Peyer's patch (tissue), 4 donors: ENCODE results near the gene MPPED1. TPM values are rescaled to one million over a fixed set of nuclear protein-coding genes. Genes with fewer than 3 reads are reported as not detected.

Experiments used
- DNase-seq, 3 donors: peaks; one replicate each; pipeline ENCODE4 v3.0.0-alpha.2; 2017 to 2019
- H3K27ac ChIP-seq, 4 donors: fragments of 200-600 bp; sonication (generic); one replicate each; pipeline ENCODE4 v1.5.1; 2016 to 2019
- H3K27me3 ChIP-seq, 2 donors: fragments of 200-600 bp; sonication (generic); one replicate each; pipeline ENCODE4 v1.5.1; 2019
- H3K36me3 ChIP-seq, 3 donors: fragments of 200-600 bp; sonication (generic); one replicate each; pipeline ENCODE4 v1.5.1; 2016 to 2019
- H3K4me1 ChIP-seq, 4 donors: fragments of 200-600 bp; sonication (generic); one replicate each; pipeline ENCODE4 v1.5.1; 2016 to 2019
- H3K4me3 ChIP-seq, 4 donors: fragments of 200-600 bp; sonication (generic); 1 replicate in 3 of 4; 2 replicates in 1 of 4; pipeline ENCODE4 v1.5.1; 2016 to 2019; ENCODE audit warnings: mild to moderate bottlenecking in 1 of 4
- H3K9me3 ChIP-seq, 4 donors: fragments of 200-600 bp; sonication (generic); one replicate each; pipeline ENCODE4 v1.5.1; 2016 to 2019; ENCODE audit warnings: mild to moderate bottlenecking in 1 of 4
- CTCF ChIP-seq, 6 experiments: fragments of 450-650 bp in 4 of 6; fragments of 200-600 bp in 2 of 6; sonication (generic) in 1 of 6; IDR thresholded peaks; one replicate each; pipeline ENCODE4 v1.5.1; 2017 to 2019; ENCODE audit warnings: antibody characterized with exemption in 6 of 6, mild to moderate bottlenecking in 3 of 6, moderate library complexity in 1 of 6
- POLR2A ChIP-seq, 2 donors: fragments of 450-650 bp; IDR thresholded peaks; one replicate each; pipeline ENCODE4 v1.5.1; 2017; ENCODE audit warnings: antibody characterized with exemption in 2 of 2, mild to moderate bottlenecking in 2 of 2, moderate library complexity in 2 of 2
- total RNA-seq, 4 donors: library from RNA; depleted of rRNA; stranded (reverse); fragments of >200 nt; gene quantifications; one replicate each; pipeline ENCODE4 v1.1.0, GENCODE V29; 2016

The MPPED1 gene
- total RNA-seq, 4 donors from 2014 or later = not detected

GRCh38 chr22:43485502-43486089, 73.8 kb downstream of the MPPED1 start:
- H3K27ac ChIP-seq = no peak overlapping the region
- DNase-seq = no peak

GRCh38 chr22:43487311-43488030, 75.7 kb downstream of the MPPED1 start:
- Histone ChIP-seq H3K4me1 (no peaks in the 10 kb centered on the region), H3K27me3 (no peaks in the 10 kb centered on the region), H3K27ac (no peak overlapping the region), H3K9me3 (no peaks in the 10 kb centered on the region), H3K36me3 (no peaks in the 10 kb centered on the region), H3K4me3 (no peak overlapping the region)
- DNase-seq = peak in 1 of 3 donors; percentile 31
- no peak for TF ChIP-seq CTCF (IDR thresholded peaks at IDR 0.05)
- TF ChIP-seq POLR2A (IDR thresholded peaks at IDR 0.05) = no peak

More at GRCh38 chr22:43485502-43486089, 73.8 kb downstream of the MPPED1 start:
- H3K27me3 ChIP-seq = no peaks in the 10 kb centered on the region
- H3K4me3 ChIP-seq = no peak overlapping the region
- H3K4me1 ChIP-seq = no peaks in the 10 kb centered on the region
- TF ChIP-seq POLR2A (IDR thresholded peaks at IDR 0.05) (no peak), CTCF (IDR thresholded peaks at IDR 0.05) (no peak)
- H3K36me3 ChIP-seq = no peaks in the 10 kb centered on the region
- H3K9me3 ChIP-seq = no peaks in the 10 kb centered on the region

GRCh38 chr22:43488031-43488866, 76.4 kb downstream of the MPPED1 start:
- H3K27ac ChIP-seq = no peak overlapping the region
- H3K4me3 ChIP-seq = no peak overlapping the region
- H3K27me3 ChIP-seq = no peaks in the 10 kb centered on the region
- TF ChIP-seq POLR2A (IDR thresholded peaks at IDR 0.05) (no peak), CTCF (IDR thresholded peaks at IDR 0.05) (no peak)
- no peaks in the 10 kb centered on the region for H3K4me1 ChIP-seq
- no peaks in the 10 kb centered on the region for H3K9me3 ChIP-seq
- no peaks in the 10 kb centered on the region for H3K36me3 ChIP-seq
- DNase-seq = no peak

GRCh38 chr22:43488937-43489336, 77.1 kb downstream of the MPPED1 start:
- Histone ChIP-seq H3K4me3 (no peak overlapping the region), H3K36me3 (no peaks in the 10 kb centered on the region), H3K9me3 (no peaks in the 10 kb centered on the region), H3K27ac (no peak overlapping the region), H3K4me1 (no peaks in the 10 kb centered on the region), H3K27me3 (no peaks in the 10 kb centered on the region)
- DNase-seq = no peak
- TF ChIP-seq POLR2A (IDR thresholded peaks at IDR 0.05) = no peak
- no peak for TF ChIP-seq CTCF (IDR thresholded peaks at IDR 0.05)

GRCh38 chr22:43490311-43490710, 78.5 kb downstream of the MPPED1 start:
- no peaks in the 10 kb centered on the region for H3K9me3 ChIP-seq
- TF ChIP-seq CTCF (IDR thresholded peaks at IDR 0.05) (no peak), POLR2A (IDR thresholded peaks at IDR 0.05) (no peak)
- DNase-seq = no peak
- no peak overlapping the region for H3K27ac ChIP-seq
- no peak overlapping the region for H3K4me3 ChIP-seq
- no peaks in the 10 kb centered on the region for H3K4me1 ChIP-seq
- H3K36me3 ChIP-seq = no peaks in the 10 kb centered on the region
- H3K27me3 ChIP-seq = no peaks in the 10 kb centered on the region
